Neural progenitor cell (in vitro differentiated cells): ENCODE data around the gene CCNG1. TPM values are rescaled to one million over a fixed set of nuclear protein-coding genes. Genes with fewer than 3 reads are reported as not detected.
"Not testable (repeated sequence)": the region's sequence is repeated elsewhere in the genome, so short reads cannot be mapped to it uniquely, and the experiment has no call there.

Experiments used
- DNase-seq: peaks from one replicate; pipeline ENCODE4 v3.0.0-alpha.2; 2016; ENCODE audit warnings: low spot score
- H2AFZ ChIP-seq: fragments of 200-600 bp; sonication (generic); replicated peaks from 2 replicates; pipeline ENCODE4 v1.6.1; 2016; ENCODE audit warnings: antibody characterized with exemption
- H3F3A ChIP-seq: fragments of 200-600 bp; sonication (generic); 2 replicates; pipeline ENCODE4 v1.6.1; 2016; ENCODE audit warnings: antibody characterized with exemption, low read depth
- H3K27ac ChIP-seq: fragments of 200-600 bp; sonication (generic); 2 replicates; pipeline ENCODE4 v1.5.1; 2016; ENCODE audit warnings: mild to moderate bottlenecking
- H3K27me3 ChIP-seq: fragments of 200-600 bp; sonication (generic); 2 replicates; pipeline ENCODE4 v1.6.1; 2016; ENCODE audit warnings: mild to moderate bottlenecking, moderate library complexity
- H3K36me3 ChIP-seq: fragments of 200-600 bp; sonication (generic); 2 replicates; pipeline ENCODE4 v1.5.1; 2016
- H3K4me1 ChIP-seq: fragments of 200-600 bp; sonication (generic); 2 replicates; pipeline ENCODE4 v1.6.1; 2016; ENCODE audit warnings: mixed run types
- H3K4me2 ChIP-seq: fragments of 200-600 bp; sonication (generic); 2 replicates; pipeline ENCODE4 v1.6.1; 2016
- H3K4me3 ChIP-seq: fragments of 200-600 bp; sonication (generic); 2 replicates; pipeline ENCODE4 v1.5.1; 2016
- H3K79me2 ChIP-seq: fragments of 200-600 bp; sonication (generic); 2 replicates; pipeline ENCODE4 v1.6.1; 2016; ENCODE audit warnings: low read depth
- H3K9ac ChIP-seq: fragments of 200-600 bp; sonication (generic); 2 replicates; pipeline ENCODE4 v1.6.1; 2016
- H3K9me3 ChIP-seq: fragments of 200-600 bp; sonication (generic); 2 replicates; pipeline ENCODE4 v1.5.1; 2016; ENCODE audit warnings: low read depth
- H4K20me1 ChIP-seq: fragments of 200-600 bp; sonication (generic); 2 replicates; pipeline ENCODE4 v1.6.1; 2016; ENCODE audit warnings: low read depth
- H3K27ac Mint-ChIP-seq: 3 replicates; pipeline ENCODE4 v1.8.0; 2021; ENCODE audit warnings: mixed read lengths
- H3K27me3 Mint-ChIP-seq: 2 replicates; pipeline ENCODE4 v1.8.0; 2022; ENCODE audit warnings: low read depth, mild to moderate bottlenecking, inconsistent platforms, moderate library complexity, mixed read lengths; ENCODE audit not compliant: insufficient read depth
- H3K36me3 Mint-ChIP-seq: 3 replicates; pipeline ENCODE4 v1.8.0; 2021; ENCODE audit warnings: mixed read lengths
- H3K4me1 Mint-ChIP-seq: 3 replicates; pipeline ENCODE4 v1.8.0; 2021; ENCODE audit warnings: mixed read lengths
- H3K4me3 Mint-ChIP-seq: 3 replicates; pipeline ENCODE4 v1.8.0; 2021; ENCODE audit warnings: mild to moderate bottlenecking, moderate library complexity, mixed read lengths
- H3K9me3 Mint-ChIP-seq: 3 replicates; pipeline ENCODE4 v1.8.0; 2020; ENCODE audit warnings: mixed read lengths
- EZH2 ChIP-seq: fragments of 200-600 bp; sonication (generic); IDR thresholded peaks from 2 replicates; pipeline ENCODE4 v1.6.1; 2017; ENCODE audit warnings: antibody characterized with exemption, mild to moderate bottlenecking, moderate library complexity
- EZH2phosphoT487 ChIP-seq: fragments of 200-600 bp; sonication (generic); IDR thresholded peaks from 2 replicates; pipeline ENCODE4 v1.6.1; 2017; ENCODE audit warnings: antibody characterized with exemption
- total RNA-seq: library from RNA; depleted of rRNA; stranded (reverse); fragments of >200 nt; gene quantifications from 2 replicates; pipeline ENCODE4 v1.2.3, GENCODE V29; 2015; ENCODE audit warnings: low replicate concordance
- TF ChIP-seq, protein P1 (sequence below): fragments of 200-600 bp; sonication (generic); IDR thresholded peaks from 2 replicates; pipeline ENCODE4 v1.5.1; 2017; ENCODE audit warnings: antibody characterized with exemption, mild to moderate bottlenecking

Gene CCNG1
- total RNA-seq, 1 donor from 2014 or later = 933 TPM

DNA sequence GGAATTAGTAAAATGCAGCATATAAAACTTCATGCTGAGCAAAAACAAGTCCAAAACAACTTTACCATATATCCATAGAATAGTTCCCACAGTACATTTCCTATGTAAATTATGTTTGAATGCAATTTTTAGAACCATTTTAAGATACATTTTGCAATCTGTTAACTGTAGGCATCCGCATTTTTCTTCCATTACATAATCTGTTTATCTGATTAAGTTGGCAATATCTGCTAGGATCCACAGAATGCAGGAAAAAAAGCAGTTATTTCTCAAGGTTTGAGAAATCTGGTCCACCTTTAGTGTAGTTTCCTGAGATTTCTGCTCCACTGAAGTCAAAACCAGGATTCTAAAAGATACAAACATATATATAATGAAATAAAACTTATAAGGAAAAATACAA is 16.3 kb downstream of the CCNG1 start:
- Mint-ChIP-seq H3K27ac (no peak overlapping the region), H3K9me3 (no peaks in the 10 kb centered on the region), H3K36me3 (peaks cover 38% of the 10 kb centered on the region), H3K4me1 (peaks cover 12% of the 10 kb centered on the region), H3K4me3 (no peak overlapping the region), H3K27me3 (no peaks in the 10 kb centered on the region)
- Histone ChIP-seq H3K4me2 (no peak overlapping the region), H3K9me3 (no peaks in the 10 kb centered on the region), H3K4me3 (no peak overlapping the region), H3K27ac (no peak overlapping the region), H2AFZ (no peak overlapping the region), H4K20me1 (no peaks in the 10 kb centered on the region), H3K36me3 (peaks cover 25% of the 10 kb centered on the region), H3F3A (peaks cover 36% of the 10 kb centered on the region), H3K9ac (no peak overlapping the region), H3K27me3 (no peaks in the 10 kb centered on the region), H3K4me1 (peaks cover 4% of the 10 kb centered on the region), H3K79me2 (peaks cover 31% of the 10 kb centered on the region)
- TF ChIP-seq, protein P1, sequence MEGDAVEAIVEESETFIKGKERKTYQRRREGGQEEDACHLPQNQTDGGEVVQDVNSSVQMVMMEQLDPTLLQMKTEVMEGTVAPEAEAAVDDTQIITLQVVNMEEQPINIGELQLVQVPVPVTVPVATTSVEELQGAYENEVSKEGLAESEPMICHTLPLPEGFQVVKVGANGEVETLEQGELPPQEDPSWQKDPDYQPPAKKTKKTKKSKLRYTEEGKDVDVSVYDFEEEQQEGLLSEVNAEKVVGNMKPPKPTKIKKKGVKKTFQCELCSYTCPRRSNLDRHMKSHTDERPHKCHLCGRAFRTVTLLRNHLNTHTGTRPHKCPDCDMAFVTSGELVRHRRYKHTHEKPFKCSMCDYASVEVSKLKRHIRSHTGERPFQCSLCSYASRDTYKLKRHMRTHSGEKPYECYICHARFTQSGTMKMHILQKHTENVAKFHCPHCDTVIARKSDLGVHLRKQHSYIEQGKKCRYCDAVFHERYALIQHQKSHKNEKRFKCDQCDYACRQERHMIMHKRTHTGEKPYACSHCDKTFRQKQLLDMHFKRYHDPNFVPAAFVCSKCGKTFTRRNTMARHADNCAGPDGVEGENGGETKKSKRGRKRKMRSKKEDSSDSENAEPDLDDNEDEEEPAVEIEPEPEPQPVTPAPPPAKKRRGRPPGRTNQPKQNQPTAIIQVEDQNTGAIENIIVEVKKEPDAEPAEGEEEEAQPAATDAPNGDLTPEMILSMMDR = no peak
- TF ChIP-seq EZH2 (no peak), EZH2phosphoT487 (no peak)
- no peak for DNase-seq

DNA sequence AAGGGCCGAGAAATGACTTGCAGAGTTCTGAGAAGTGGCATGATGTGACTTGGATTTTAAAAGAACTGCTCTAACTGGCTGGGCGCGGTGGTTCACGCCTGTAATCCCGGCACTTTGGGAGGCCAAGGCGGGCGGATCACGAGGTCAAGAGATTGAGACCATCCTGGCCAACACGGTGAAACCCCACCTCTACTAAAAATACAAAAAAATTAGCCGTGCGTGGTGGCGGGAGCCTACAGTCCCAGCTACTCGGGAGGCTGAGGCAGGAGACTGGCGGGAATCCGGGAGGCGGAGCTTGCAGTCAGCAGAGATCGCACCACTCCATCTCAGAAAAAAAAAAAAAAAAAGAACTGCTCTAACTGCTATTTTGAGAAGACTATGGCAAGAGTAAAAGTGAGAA is 18.0 kb downstream of the CCNG1 start:
- not testable (repeated sequence) for H3K4me2 ChIP-seq, H4K20me1 ChIP-seq, H3K9me3 ChIP-seq, H3K9me3 Mint-ChIP-seq, DNase-seq, H3K4me3 Mint-ChIP-seq, H3K4me3 ChIP-seq, H3K4me1 ChIP-seq, H3K9ac ChIP-seq, H2AFZ ChIP-seq, H3K27me3 Mint-ChIP-seq, H3K27me3 ChIP-seq, H3K27ac Mint-ChIP-seq, H3K27ac ChIP-seq
- H3K36me3 Mint-ChIP-seq = peaks cover 29% of the 10 kb centered on the region
- H3K79me2 ChIP-seq = peaks cover 40% of the 10 kb centered on the region
- peaks cover 15% of the 10 kb centered on the region for H3K4me1 Mint-ChIP-seq
- H3F3A ChIP-seq = peaks cover 35% of the 10 kb centered on the region
- H3K36me3 ChIP-seq = peaks cover 18% of the 10 kb centered on the region

DNA sequence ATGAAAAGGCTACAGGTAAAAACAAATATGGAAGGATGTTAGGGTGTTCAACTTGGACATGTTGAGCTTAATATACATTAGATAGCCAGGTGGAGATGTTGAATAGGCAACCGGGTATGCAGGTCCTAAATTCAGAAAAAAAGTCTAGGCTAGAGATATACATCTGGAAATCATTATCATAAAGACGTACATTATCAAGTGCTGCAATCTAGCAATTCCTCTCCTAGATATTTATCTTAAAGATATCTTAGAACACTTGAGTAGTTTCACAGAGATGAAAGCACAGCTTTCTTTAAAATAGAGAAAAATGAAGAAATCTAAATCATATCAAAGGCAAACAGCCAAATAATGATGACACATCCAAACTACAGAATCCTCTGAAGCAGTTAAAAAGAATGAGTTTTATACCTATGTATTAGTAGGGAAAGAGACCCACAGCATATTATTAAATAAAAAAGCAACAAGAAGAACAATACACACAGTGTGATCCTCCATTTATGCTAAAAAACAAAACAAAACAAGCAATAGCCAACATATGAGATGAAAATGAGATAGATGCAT is 18.7 kb downstream of the CCNG1 start:
- TF ChIP-seq EZH2 (no peak), EZH2phosphoT487 (no peak)
- TF ChIP-seq, protein P1 = no peak
- Histone ChIP-seq H3K4me2 (no peak overlapping the region), H3K9ac (no peak overlapping the region), H3F3A (peaks cover 35% of the 10 kb centered on the region), H3K36me3 (peaks cover 18% of the 10 kb centered on the region), H3K4me1 (peaks cover 6% of the 10 kb centered on the region), H3K27ac (no peak overlapping the region), H3K4me3 (no peak overlapping the region), H3K9me3 (no peaks in the 10 kb centered on the region), H3K79me2 (peaks cover 43% of the 10 kb centered on the region), H2AFZ (no peak overlapping the region), H4K20me1 (no peaks in the 10 kb centered on the region), H3K27me3 (no peaks in the 10 kb centered on the region)
- Mint-ChIP-seq H3K4me3 (no peak overlapping the region), H3K4me1 (peaks cover 15% of the 10 kb centered on the region), H3K9me3 (no peaks in the 10 kb centered on the region), H3K27me3 (peaks cover 4% of the 10 kb centered on the region), H3K36me3 (peaks cover 27% of the 10 kb centered on the region), H3K27ac (no peak overlapping the region)
- no peak for DNase-seq

DNA sequence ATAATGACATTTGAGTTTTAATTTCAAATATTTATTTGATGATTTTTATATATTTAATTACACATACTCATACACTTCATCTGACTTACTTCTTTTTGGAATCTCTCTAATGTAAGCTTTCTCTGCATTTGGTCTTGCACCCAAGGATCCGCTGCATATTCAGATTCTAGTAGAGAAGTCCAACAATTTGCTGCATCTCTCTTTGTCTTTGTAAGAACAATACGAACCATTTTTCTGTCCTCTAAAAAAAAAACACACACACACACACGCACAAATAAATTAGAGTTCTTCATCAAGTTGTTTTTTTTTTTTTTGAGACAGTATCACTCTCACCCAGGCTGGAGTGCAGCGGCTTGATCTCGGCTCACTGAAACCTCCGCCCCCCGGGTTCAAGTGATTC is 19.4 kb downstream of the CCNG1 start:
- peaks cover 7% of the 10 kb centered on the region for H3K4me1 ChIP-seq
- TF ChIP-seq EZH2phosphoT487 (no peak), EZH2 (no peak)
- TF ChIP-seq, protein P1 = no peak
- no peak overlapping the region for H3K9ac ChIP-seq
- no peak for DNase-seq
- Mint-ChIP-seq H3K4me1 (peaks cover 17% of the 10 kb centered on the region), H3K27ac (no peak overlapping the region), H3K9me3 (no peaks in the 10 kb centered on the region), H3K36me3 (peaks cover 27% of the 10 kb centered on the region), H3K27me3 (peaks cover 4% of the 10 kb centered on the region), H3K4me3 (peak overlapping the region; percentile 62)
- H3K9me3 ChIP-seq = no peaks in the 10 kb centered on the region
- peaks cover 37% of the 10 kb centered on the region for H3F3A ChIP-seq
- peaks cover 51% of the 10 kb centered on the region for H3K79me2 ChIP-seq
- H2AFZ ChIP-seq = no peak overlapping the region
- H3K4me3 ChIP-seq = no peak overlapping the region
- no peaks in the 10 kb centered on the region for H4K20me1 ChIP-seq
- no peak overlapping the region for H3K27ac ChIP-seq
- H3K36me3 ChIP-seq = peaks cover 18% of the 10 kb centered on the region
- H3K4me2 ChIP-seq = peak overlapping the region; percentile 10
- H3K27me3 ChIP-seq = no peaks in the 10 kb centered on the region
